SIG-M5 treated with dmso at 0.1 percent for 504 hours (cell line): ENCODE results near the gene LMTK3.
"Not testable (repeated sequence)": the region's sequence is repeated elsewhere in the genome, so short reads cannot be mapped to it uniquely, and the experiment has no call there.

Source experiments
- DNase-seq: peaks from one replicate; lab custom pipeline; 2025; ENCODE audit not compliant: unreplicated experiment; lab: John Stamatoyannopoulos, UW

The LMTK3 gene

DNA sequence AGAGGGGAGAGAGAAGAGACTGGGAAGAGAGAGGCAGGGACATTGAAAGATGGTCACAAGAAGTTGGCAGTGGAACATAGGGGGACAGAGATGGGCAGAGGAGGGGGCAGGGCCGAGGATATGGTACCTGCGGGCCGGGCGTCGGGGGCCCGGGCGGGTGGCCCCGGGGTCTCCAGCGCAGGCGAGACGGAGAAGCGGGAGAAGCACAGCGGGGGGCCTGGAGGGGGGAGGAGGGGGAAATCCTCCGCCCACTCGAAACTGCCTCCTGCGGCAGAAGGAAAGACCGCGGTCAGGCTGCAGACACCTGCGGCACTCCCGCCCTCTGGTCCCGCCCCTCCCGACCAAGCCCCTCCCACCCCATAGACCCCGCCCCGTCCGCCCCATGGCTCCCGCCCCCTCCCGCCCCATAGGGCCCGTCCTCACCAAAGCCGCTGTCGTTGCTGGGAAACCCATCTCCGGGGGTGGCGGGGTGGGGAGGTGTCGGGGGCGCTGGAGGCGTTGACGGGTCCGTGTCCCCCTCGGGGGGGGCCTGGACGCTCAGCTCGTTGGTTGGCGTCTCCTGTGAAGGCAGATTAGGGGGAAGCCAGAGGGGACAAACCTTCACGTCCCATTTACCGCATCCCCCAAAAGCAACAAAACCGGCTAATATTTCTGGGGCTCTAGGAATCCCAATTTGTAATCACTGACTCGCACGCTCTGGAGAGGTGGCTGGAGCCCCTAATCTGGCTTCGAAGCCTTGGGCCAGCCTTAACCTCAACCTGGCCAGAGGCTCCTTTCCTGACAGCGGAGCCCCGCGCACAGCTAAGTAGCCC is 20.4 kb downstream of the LMTK3 start:
- peak; percentile 49 for DNase-seq

DNA sequence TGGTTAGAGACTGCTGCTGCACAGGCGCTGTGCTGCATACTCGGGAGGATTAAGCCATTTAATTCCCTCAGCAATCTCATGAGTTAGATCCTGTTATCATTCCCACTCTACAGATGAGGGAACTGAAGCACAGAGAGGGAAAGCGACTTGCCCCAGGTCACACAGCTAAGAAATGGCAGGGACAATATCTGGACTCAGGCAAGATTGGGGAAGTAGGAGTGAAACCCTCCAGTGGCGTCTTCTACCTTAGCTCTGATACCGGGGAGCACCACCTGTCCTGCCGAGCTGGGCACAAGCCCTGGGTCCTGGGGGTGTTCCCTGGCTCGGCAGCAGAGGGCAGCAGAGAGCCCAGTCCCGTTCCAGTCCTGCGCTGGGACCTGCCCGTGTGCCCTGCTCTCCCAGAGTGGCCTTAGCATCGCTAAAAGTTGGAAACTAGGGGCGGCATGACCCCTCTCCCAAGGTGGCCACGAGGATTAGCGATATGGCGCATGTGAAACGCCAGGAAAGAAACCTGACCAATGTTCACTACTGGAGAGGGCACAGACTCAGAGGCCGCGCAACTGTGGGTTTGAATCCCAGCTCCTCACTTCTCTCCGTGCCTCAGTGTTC is 21.9 kb downstream of the LMTK3 start:
- peak; percentile 73 for DNase-seq

DNA sequence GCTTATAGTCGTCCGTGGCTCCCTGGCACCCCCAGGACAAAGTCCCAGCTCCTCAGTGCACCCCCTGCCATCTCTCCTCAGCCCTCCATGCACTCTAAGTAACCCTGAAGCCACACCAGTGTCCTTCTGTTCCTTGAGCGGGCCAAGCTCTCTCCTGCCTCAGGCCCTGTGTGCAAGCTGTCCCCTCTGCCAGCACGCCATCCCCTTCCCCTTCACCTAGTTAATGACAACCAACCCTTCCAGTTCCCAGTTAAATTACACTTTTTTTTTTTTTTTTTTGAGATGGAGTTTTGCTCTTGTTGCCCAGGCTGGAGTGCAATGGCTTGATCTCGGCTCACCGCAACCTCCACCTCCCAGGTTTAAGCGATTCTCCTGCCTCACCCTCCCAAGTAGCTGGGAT is 23.2 kb downstream of the LMTK3 start:
- DNase-seq = not testable (repeated sequence)

DNA sequence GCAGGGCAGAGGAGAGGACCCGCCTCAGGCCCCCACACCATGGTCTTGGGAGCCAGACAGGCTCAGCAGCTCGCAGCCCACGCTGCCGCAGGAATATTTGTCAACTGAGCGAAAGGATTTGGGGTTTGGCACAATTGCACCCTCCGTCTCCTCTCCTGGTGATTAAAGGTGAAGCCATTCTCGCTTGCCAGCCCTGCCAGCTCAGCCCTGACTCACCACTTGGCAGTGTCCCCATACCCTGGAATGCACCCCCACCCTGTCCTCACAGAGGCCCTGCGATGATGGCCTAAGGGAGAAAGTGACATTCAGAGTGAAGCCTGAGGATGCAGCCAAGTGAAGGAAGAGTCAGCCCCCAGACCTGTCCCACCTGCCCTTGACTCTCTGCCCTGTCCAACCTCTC is 23.7 kb downstream of the LMTK3 start:
- DNase-seq = peak; percentile 39

DNA sequence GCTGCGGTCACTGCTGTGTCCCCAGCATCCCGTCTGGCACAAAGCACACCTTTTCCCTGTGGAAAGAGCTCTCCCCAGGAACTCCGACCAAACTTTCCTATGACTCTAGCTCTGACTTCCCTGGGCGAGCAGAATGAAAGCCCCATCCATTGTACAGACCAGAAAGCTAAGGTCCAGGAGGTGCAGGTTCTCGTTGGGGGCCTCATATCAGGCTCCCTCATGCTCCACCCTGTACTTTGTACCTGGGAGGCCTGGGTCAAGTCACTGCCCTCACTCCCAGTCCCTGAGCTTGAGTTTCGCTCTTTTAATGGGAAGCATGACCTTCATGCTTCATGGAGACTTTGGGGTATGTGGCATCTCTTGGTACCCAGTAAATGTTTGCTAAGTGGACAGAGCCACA is 24.1 kb downstream of the LMTK3 start:
- DNase-seq = no peak

DNA sequence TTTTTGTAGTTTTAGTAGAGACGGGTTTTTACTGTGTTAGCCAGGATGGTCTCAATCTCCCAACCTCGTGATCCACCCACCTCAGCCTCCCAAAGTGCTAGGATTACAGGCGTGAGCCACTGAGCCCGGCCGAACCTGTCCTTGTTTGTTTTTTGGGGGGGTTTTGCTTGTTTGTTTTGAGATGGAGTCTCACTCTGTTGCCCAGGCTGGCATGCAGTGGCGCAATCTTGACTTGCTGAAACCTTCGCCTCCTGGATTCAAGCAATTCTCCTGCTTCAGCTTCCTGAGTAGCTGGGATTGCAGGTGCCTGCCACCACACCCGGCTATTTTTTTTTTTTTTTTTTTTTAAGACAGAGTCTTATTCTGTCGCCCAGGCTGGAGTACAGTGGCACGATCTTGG is 24.9 kb downstream of the LMTK3 start:
- DNase-seq = not testable (repeated sequence)

DNA sequence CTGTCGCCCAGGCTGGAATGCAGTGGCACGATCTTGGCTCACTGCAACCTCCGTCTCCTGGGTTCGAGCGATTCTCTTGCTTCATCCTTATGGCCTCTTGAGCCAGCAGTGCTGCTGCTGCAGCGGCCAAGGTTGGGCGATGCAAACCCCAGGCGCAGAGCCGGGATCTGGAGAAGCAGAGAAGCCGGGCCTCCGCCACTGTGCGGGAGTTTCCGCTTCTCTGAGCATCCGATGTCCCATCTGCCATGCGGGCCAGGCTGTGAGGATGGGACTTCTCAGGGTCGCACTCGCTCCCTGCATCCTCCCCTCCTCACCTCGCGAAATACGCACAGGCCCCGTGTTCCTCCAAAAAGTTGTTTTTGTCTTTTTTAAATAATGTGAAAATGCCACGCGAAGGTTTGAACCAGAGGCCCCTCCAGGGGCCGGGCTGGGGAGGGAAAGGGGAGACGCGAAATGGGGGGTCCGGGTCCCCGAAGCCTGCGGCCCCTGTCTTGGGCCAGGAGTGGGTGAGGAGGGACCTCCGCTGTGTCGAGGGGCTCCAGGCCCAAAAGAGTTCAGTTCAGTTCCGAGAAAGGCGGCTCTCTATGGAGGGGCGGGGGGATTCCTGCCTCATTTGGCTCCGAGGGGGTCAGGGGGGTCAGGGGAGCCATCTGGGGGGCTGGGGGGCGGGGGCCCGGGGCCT is 26.6 kb downstream of the LMTK3 start:
- no peak for DNase-seq

DNA sequence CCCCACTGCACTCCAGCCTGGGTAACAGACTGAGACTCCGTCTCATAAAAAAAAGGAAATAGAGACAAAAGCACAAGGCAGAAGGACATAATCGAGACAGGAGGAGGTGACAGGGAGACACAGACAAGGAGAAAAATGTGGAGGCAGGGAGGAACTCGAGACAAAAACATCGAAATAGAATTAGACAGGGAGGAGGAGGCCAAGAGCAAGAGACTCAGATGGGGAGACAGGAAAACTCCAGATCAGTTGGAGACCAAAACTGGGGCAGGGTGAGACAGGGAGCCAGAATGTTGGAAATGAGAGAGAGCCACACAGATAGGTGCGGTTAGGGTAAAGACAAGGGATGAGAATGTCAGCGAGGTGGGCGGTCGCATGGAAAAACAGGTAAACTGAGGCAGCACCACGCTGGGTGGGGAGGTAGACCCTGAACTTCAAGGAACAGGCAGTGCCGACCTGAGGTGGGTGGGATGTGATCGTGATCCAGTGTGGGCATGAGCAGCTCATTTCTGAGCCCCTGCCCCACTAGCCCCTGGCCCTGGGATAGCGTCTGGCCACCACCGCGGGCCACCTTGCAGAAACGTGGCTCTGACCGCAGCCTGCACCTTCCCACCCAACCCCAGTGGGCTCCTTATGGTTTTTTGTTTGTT is 27.3 kb downstream of the LMTK3 start:
- DNase-seq = no peak

DNA sequence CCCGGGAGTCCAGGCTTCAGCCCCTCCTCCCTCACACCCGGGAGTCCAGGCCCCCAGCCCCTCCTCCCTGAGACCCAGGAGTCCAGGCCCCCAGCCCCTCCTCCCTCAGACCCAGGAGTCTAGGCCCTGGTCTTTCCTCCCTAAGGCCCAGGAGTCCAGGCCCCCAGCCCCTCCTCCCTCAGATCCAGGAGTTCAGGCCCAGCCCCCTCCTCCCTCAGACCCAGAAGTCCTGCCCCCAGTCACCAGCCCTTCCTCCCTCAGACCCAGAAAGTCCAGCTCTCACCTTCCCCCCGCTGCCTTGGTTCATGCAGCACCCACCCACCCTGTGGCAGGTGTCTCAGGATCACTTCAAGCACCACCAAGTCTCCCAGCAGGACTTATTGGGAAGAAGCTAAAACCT is 28.3 kb downstream of the LMTK3 start:
- DNase-seq = no peak

DNA sequence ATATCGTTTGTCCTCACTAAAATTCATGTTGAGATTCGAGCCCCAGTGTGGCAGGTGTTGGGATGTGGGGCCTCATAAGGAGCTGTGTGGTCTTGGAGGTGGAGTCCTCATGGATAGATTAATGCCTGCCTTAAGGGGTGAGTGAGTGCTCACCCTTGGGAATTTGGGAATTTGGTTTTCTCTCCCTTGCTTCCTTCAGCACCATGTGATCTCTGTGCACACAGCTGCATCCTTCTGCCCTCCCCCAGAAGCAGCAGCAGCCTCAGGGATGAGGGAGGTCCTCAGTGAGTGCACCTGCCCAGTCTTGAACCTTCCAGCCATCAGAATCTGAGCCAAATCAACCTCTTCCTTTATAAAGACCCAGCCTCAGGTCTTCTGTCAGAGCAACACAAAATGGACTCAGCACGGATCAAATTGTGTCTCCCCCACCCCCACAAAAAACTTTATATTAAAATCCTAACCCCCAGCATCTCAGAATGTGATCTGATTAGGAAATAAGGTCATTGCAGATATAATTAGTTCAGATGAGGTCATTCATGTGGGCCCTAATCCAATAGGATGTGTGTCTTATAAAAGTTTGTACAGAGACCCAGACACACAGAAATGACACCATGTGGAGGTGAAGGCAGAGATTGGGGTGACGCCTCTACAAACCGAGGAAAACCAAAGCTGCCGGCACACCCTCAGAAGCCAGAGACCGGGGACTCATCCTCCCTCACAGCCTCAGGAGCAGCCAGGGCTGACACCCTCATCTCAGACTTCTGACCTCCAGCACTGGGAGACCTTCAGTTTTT is 29.6 kb downstream of the LMTK3 start:
- no peak for DNase-seq

DNA sequence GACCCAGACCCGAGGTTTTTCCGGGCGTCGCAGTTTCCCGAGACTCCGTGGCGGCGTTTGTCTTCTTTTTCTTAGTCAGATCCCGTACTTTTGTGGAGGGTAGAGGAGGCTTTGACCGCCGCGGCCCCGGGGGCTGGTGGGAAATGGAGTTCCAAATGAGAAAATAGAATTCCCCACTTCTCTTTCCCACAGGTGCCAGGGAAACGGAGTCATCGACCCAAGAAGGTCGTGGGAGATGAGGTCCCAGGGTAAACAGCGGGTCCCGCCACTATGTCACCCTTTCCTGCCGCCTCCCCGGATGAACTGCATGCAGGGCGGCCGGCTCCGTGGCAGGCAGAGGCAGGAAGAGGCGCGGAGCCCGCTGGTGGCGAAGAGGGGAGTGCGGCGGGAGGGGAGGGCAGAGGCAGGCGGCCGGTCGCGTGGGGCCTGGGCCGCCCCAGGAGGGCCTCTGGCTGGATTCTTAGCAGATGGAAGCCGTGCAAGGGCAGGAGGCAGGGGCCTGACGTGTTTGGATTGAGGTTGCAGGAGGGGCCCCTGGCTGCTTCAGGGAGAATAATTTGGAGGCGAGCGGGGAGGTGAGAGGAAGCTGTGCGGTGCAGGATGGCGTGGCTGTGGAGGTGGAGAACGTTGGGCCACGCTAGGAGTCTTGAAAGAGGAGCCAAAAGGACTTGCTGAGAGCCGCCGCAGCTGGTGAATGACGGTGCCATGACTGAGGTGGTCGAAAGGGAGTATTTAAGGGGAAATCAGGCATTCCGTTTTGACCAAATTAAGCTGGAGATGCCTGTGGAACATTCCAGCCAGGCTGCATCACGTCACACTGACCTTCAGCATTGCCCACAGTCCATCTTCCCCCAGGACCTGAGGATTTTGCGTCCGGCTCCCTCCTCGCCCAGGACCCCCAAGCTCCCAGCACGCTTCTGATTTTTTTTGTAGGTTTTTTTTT is 30.8 kb downstream of the LMTK3 start:
- no peak for DNase-seq

DNA sequence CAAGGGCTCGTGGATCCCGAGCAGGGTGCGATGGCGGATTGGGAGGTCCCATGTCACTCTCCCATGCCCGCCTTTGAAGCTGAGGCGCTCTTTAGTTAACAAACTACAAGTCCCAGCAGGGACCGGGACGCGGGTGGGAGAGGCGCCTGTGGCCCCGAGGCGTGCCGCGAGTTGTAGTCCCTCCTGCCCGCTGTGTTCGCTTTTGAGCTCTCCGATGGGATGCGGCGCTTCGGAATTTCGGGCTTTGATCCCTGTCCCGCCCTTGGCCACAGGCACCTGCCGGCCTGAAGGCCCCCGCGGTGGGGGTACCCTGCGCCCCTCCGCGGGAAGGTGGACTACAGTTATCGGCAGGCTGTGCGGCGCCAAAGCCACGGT is 31.5 kb downstream of the LMTK3 start:
- no peak for DNase-seq

DNA sequence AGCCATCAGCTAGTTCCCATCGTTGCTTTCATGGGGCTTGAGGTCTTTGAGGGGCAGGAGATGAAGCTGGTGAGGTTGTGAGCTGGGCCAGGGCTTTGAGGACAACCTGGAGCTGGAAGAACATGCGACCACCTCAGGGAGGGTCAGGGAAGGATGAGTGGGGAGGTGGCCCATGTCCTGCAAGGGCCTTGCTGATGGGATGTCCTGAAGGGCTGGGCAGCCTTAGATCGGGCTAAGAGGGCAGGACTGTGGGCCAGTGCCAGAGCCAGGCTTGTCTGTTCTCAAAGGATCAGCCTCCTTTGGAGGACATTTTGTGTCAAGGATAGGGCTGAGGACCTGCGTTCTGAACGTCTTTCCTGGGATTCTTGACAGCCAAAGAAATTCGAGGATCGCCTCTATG is 31.9 kb downstream of the LMTK3 start:
- DNase-seq = no peak

DNA sequence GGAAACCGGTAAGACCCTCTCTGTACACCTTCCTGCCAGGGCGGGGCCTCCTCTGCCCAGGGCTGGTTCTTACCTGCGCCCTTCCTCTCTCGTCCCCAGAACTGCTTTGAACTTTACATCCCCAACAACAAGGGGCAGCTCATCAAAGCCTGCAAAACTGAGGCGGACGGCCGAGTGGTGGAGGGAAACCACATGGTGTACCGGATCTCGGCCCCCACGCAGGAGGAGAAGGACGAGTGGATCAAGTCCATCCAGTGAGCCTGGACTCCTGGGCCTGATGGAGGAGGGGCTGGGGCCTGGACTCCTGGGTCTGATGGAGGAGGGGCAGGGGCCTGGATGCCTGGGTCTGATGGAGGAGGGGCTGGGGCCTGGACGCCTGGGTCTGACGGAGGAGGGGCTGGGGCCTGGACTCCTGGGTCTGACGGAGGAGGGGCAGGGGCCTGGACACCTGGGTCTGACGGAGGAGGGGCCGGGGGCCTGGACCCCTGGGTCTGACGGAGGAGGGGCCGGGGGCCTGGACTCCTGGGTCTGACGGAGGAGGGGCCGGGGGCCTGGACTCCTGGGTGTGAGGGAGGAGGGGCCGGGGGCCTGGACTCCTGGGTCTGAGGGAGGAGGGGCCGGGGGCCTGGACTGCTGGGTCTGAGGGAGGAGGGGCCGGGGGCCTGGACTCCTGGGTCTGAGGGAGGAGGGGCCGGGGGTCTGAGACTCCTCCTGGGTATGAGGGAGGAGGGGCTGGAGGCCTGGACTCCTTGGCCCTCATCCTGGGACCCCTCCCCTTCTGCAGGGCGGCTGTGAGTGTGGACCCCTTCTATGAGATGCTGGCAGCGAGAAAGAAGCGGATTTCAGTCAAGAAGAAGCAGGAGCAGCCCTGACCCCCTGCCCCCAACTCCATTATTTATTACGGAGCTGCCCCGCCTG is 33.0 kb downstream of the LMTK3 start:
- no peak for DNase-seq

DNA sequence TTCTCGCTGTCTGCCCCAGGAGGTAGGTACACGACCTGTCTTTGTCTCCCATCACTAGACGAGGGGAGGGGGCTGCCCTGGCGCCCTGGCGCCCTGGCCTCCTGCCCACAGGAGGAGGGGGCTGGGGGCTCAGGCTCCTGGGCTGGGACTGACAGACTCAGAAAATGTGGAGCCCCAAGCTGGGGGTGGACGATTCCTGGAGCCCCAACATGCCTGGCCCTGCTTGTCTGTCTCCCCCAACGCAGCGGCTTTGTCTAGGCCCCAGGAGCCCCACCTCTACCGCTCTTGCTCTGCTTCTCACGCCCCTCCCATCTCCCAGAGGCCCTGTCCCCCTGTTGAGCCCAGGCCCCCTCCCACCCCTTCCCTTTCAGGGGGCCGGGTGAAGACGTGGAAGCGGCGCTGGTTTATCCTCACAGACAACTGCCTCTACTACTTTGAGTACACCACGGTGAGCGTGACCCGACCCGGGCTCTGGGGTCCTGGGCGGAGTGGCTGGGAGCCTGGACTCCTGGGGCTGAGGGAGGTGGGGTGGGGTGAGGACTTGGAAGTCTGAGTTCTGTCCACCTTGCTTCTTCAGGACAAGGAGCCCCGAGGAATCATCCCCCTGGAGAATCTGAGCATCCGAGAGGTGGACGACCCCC is 33.8 kb downstream of the LMTK3 start:
- DNase-seq = no peak

DNA sequence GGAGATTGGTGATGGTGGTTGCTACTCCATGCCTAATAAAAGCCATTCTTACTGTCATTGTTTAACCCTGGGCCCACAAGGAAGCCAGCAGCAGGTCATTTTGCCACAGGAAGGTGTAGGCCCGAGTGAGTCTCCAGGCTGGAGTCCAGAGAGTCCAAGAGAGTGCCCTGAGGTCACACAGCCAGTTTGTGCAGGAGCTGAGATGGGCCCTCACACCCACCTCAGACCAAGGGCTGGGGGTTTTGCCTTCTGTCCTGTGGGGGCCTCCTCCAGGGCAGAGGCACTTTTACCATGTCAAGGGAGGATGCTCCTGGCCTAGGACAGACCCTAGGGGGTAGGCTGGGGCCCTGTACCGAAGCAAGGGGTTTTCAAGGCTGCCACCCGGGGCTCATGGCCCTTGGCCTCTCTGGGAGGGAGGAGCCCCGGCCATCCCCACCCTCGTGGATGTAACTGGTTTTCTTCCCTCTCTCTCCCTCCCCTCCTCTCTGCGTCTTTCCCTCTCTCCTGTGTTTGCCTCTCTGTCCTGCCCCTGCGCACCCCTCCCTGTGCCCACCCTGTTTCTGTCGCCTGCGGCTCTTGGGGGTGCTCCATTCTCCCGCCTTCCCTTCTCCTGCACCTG is 34.5 kb downstream of the LMTK3 start:
- DNase-seq = no peak

DNA sequence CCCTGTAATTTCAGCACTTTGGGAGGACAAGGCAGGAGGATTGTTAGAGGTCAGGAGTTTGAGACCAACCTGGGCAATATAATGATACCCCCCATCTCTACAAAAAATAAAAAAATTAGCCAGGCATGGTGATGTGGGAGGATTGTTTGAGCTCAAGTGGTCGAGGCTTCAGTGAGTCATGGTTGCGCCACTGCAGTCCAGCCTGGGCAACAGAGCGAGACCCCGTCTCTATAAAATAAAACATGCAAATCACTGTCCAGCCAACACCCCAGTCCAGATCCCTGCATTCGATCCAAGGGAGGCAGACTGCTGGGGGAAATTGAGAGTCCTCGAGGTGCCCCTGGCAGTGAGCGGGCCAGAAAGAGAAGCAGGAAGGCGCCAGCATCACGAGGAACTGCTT is 35.5 kb downstream of the LMTK3 start:
- no peak for DNase-seq
